Psoas muscle (tissue), 8 donors: ENCODE measurements around the gene TJP3. TPM values are rescaled to one million over a fixed set of nuclear protein-coding genes. Genes with fewer than 3 reads are reported as not detected.

Source experiments
- ATAC-seq, 4 donors: fragments of 200-7000 bp; cut with Tn5 transposase; one replicate each; pipeline ENCODE4 v1.9.1; 2020; ENCODE audit warnings: moderate library complexity in 3 of 4, mild to moderate bottlenecking in 2 of 4
- DNase-seq, 2 donors: peaks; one replicate each; pipeline ENCODE4 v3.0.0-alpha.2; 2020
- H3K27ac ChIP-seq: fragments of 200-600 bp; one replicate; pipeline ENCODE4 v1.8.0; 2022
- H3K27me3 ChIP-seq, 3 donors: fragments of 200-600 bp in 1 of 3; one replicate each; pipeline versions ENCODE4 v1.6.1 to v1.8.0; 2013 to 2022; ENCODE audit warnings: low read length in 2 of 3, mild to moderate bottlenecking in 2 of 3, moderate library complexity in 1 of 3; ENCODE audit not compliant: insufficient read depth in 3 of 3
- H3K36me3 ChIP-seq, 2 donors: fragments of 200-600 bp in 1 of 2; one replicate each; pipeline versions ENCODE4 v1.6.1 to v1.8.0; 2013 to 2022; ENCODE audit warnings: low read depth in 1 of 2, mild to moderate bottlenecking in 1 of 2, moderate library complexity in 1 of 2; ENCODE audit not compliant: insufficient read depth in 1 of 2
- H3K4me1 ChIP-seq: fragments of 200-600 bp; one replicate; pipeline ENCODE4 v1.8.0; 2022
- H3K4me3 ChIP-seq: fragments of 200-600 bp; one replicate; pipeline ENCODE4 v1.8.0; 2022; ENCODE audit warnings: mild to moderate bottlenecking
- H3K9me3 ChIP-seq: fragments of 200-600 bp; one replicate; pipeline ENCODE4 v1.8.0; 2022
- WGBS, 3 donors: extraction: QIAGEN DNeasy Blood & Tissue Kit; methylation state at CpG; one replicate each; pipeline versions ENCODE4 v1.1.6 to v1.1.7; 2013; 5-methylcytosine and 5-hydroxymethylcytosine counted together
- intact Hi-C, 2 donors: fragments of 100-400 bp; cut with DNase I; formaldehyde crosslinking; loops; one replicate each; pipeline versions ENCODE4 v1.11.0 to v1.14.2; 2022
- polyA plus RNA-seq, 3 donors: library from polyadenylated mRNA; stranded (reverse); fragments of 200-250 nt; gene quantifications; one replicate each; pipeline ENCODE4 v1.2.3, GENCODE V29; 2013
- total RNA-seq, 4 donors: library from RNA; stranded (reverse); fragmentation: NEBNext Ultra II Directional in 2 of 4; extraction: Animal tissue kit (Norgen Biotek cat#: 25700) in 2 of 4; gene quantifications; one replicate each; pipeline versions ENCODE4 v1.2.1 to v1.2.4, GENCODE V29; 2021 to 2023
- TF ChIP-seq, protein P1 (sequence below): fragments of 200-600 bp; IDR thresholded peaks from one replicate; pipeline ENCODE4 v1.8.0; 2022; ENCODE audit warnings: antibody characterized with exemption
- donor health status: healthy with polysubstance abuse.
- donor health status: DM: no; HTN: no; CAD: no; lungs with moderate emphysema.
- donor health status: Bipolar disorder and iron deficiency.
- donor health status: healthy.
- donor health status: DM: yes; HTN: yes; CAD: no.
- donor health status: DM: no; HTN: no; CAD: no.
- donor health status: DM: no; HTN: no; CAD: no.
- donor health status: DM: yes; HTN: yes; CAD: no.

The TJP3 gene
- total and polyA plus RNA-seq, 7 donors, result 0.21 to 2.7 (median 0.48) TPM; not detected in 1

DNA sequence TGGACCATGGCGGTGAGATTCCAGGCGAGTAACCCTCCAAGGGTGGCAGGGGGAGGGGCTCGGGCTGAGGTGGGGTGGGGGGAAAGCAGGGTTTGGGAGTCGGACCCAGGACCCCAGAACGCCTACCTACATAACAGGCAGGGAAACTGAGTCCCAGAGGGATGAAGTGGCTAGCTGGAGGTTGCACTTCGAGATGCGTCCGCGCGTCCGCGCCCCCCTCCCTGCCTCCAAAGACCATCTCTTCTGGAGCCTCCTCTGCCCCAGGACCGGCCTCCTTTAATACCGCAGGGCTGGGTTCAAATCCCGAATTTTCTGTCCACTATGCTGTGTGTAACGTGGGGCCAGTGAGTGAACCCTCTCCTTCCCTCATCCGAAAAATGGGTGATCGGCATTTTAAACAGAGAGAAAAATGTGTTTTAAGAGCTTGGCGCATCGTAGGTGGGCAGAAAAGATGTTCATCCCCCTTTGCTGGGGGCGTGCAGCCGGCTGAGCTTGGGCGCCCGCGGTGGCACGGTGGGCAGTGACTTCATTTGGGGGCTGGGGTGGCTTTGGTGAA, 13.8 kb downstream of the TJP3 start:
- Histone ChIP-seq H3K27ac (no peak overlapping the region), H3K4me1 (no peaks in the 10 kb centered on the region), H3K36me3 (no peaks in the 10 kb centered on the region), H3K9me3 (no peaks in the 10 kb centered on the region), H3K27me3 (peaks cover 0 to 53% (median 20%) of the 10 kb centered on the region in 3 donors), H3K4me3 (no peak overlapping the region)
- TF ChIP-seq, protein P1, sequence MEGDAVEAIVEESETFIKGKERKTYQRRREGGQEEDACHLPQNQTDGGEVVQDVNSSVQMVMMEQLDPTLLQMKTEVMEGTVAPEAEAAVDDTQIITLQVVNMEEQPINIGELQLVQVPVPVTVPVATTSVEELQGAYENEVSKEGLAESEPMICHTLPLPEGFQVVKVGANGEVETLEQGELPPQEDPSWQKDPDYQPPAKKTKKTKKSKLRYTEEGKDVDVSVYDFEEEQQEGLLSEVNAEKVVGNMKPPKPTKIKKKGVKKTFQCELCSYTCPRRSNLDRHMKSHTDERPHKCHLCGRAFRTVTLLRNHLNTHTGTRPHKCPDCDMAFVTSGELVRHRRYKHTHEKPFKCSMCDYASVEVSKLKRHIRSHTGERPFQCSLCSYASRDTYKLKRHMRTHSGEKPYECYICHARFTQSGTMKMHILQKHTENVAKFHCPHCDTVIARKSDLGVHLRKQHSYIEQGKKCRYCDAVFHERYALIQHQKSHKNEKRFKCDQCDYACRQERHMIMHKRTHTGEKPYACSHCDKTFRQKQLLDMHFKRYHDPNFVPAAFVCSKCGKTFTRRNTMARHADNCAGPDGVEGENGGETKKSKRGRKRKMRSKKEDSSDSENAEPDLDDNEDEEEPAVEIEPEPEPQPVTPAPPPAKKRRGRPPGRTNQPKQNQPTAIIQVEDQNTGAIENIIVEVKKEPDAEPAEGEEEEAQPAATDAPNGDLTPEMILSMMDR, result no peak
- 2 to 3% (median 2%) methylated on average over 24 to 26 of the region's 26 CpGs for WGBS, 3 donors
- intact Hi-C loops, result no loop called here
- no peak for DNase-seq
- ATAC-seq, result no peak

DNA sequence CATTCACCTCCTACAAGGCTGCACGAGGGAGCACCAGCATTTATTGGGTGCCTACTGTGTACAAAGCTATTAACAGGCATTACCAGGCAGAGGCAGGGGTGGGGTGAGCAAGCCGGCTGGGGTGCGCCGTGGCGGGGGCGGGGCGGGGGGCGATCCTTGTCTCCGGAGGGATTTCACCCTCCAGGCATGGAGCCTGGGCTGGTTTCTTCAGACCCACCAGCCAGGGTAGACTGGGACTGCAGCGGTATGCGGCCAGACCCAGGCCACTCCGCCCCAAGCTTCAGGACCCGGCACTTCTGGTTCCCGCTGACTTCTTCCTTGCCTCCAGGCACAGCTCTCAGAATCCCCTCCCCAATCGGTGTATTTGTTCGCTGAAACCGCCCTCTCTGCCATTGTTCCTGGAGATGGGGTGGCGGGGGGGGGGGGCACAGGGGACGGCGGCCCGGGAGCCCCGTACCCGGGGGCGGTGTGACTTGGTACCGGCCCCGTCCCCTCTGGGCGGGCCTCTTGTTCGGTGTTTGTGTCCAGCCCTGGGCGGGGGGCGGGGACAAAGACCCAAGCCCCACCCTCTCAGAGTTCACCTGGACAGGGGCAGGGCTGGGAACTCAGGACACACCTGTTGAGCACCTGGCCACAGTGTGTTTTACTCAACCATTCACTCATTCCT, 14.4 kb downstream of the TJP3 start:
- H3K27ac ChIP-seq, result no peak overlapping the region
- no peaks in the 10 kb centered on the region for H3K4me1 ChIP-seq
- TF ChIP-seq, protein P1, result no peak
- 2 to 4% (median 3%) methylated on average over 17 to 30 of the region's 30 CpGs for WGBS, 3 donors
- H3K36me3 ChIP-seq, result no peaks in the 10 kb centered on the region
- no peaks in the 10 kb centered on the region for H3K9me3 ChIP-seq
- no peak for DNase-seq
- peaks cover 0 to 53% (median 20%) of the 10 kb centered on the region in 3 donors for H3K27me3 ChIP-seq
- no peak overlapping the region for H3K4me3 ChIP-seq
- intact Hi-C loops, result no loop called here
- no peak for ATAC-seq

DNA sequence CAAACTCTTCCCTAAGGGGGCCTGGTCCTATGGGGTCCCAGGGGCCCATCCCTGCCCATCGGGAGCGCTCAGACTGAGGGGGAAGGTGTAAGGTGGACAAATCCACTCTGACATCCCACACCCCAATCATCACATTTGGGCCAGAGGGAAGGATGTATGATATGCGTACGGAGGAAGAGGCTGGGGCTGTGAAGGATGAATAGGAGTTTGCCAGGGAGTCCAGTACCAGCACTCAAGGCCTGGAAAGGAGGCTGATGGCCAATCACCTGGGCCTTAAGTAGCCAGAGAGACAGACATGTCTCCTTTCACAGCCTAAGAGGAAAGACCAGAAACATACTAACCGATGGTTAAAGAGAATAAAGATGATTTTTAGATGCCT, 14.9 kb downstream of the TJP3 start:
- TF ChIP-seq, protein P1, result no peak
- DNase-seq, result no peak
- H3K27me3 ChIP-seq, result peaks cover 0 to 53% (median 20%) of the 10 kb centered on the region in 3 donors
- ATAC-seq, result no peak
- H3K9me3 ChIP-seq, result no peaks in the 10 kb centered on the region
- no peak overlapping the region for H3K4me3 ChIP-seq
- intact Hi-C loops, result no loop called here
- no peak overlapping the region for H3K27ac ChIP-seq
- no peaks in the 10 kb centered on the region for H3K36me3 ChIP-seq
- 75 to 86% (median 82%) methylated on average over 3 to 5 of the region's 5 CpGs for WGBS, 3 donors
- no peaks in the 10 kb centered on the region for H3K4me1 ChIP-seq

DNA sequence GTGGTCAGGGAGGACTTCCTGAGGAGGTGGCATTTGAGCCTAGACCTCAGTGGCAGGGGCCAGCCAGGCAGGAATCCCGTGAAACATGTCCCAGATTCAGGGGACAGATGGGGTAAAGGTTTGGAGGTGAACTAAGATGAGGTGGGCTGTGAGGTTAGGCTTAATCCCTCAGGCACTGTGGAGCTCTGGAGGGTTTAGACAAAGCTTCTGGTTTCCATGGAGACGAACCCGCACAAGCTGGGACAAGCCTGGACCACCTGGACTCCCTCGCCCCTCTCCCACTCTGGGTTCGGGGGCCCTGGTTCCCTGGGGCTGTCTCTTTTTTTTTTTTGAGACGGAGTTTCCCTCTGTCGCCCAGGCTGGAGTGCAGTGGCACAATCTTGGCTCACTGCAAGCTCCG, 15.7 kb downstream of the TJP3 start:
- 16 to 24% (median 19%) methylated on average over 7 to 8 of the region's 8 CpGs for WGBS, 3 donors
- DNase-seq (no peak), ATAC-seq (no peak)
- H3K9me3 ChIP-seq, result no peaks in the 10 kb centered on the region
- no peaks in the 10 kb centered on the region for H3K36me3 ChIP-seq
- H3K27me3 ChIP-seq, result peaks cover 0 to 48% (median 20%) of the 10 kb centered on the region in 3 donors
- no peak overlapping the region for H3K27ac ChIP-seq
- no peaks in the 10 kb centered on the region for H3K4me1 ChIP-seq
- intact Hi-C loops, result no loop called here
- no peak overlapping the region for H3K4me3 ChIP-seq
- TF ChIP-seq, protein P1, result no peak
